Spleen (tissue), 7 donors: ENCODE measurements around the gene MBNL2.

Source experiments
- POLR2A ChIP-seq, 3 donors: fragments of 450-650 bp; IDR thresholded peaks; one replicate each; pipeline ENCODE4 v1.5.1; 2017; ENCODE audit warnings: antibody characterized with exemption in 3 of 3, mild to moderate bottlenecking in 1 of 3
- TF ChIP-seq, protein P1 (sequence below), 11 experiments: fragments of 200-600 bp in 7 of 11; fragments of 450-650 bp in 4 of 11; sonication (generic) in 4 of 11; IDR thresholded peaks in 8 of 11; conservative IDR thresholded peaks in 3 of 11; 1 replicate in 7 of 11; 2 replicates in 4 of 11; pipeline versions ENCODE4 v1.4.0 to v1.8.0; 2016 to 2021; ENCODE audit warnings: antibody characterized with exemption in 11 of 11, inconsistent platforms in 4 of 11, mild to moderate bottlenecking in 1 of 11
- donor health status: DM: no; HTN: no; CAD: no; lungs with moderate emphysema.
- donor health status: DM: no; HTN: no; CAD: no.
- donor health status: DM: no; HTN: no; CAD: no.

DNA sequence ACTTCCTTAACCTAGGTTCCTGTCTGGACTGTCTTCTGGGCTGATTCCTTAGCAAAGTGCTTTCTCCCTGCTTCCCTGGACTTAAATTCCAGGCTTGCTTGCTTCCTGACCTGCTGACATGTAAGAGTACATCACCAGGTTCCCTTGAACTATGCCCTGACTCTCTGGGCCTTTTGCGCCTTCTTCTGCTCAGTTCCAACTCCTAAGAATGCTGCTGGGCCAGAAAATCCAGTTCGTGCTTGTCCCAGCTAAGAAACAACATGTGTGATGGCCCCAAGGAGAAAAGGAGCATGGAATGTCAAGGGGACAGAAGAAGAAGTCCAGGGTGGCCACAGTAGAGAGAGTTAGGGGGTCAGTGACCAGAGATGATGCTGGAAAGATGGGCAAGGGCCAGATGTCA lies 42.6 kb upstream of the MBNL2 start:
- TF ChIP-seq, protein P1, sequence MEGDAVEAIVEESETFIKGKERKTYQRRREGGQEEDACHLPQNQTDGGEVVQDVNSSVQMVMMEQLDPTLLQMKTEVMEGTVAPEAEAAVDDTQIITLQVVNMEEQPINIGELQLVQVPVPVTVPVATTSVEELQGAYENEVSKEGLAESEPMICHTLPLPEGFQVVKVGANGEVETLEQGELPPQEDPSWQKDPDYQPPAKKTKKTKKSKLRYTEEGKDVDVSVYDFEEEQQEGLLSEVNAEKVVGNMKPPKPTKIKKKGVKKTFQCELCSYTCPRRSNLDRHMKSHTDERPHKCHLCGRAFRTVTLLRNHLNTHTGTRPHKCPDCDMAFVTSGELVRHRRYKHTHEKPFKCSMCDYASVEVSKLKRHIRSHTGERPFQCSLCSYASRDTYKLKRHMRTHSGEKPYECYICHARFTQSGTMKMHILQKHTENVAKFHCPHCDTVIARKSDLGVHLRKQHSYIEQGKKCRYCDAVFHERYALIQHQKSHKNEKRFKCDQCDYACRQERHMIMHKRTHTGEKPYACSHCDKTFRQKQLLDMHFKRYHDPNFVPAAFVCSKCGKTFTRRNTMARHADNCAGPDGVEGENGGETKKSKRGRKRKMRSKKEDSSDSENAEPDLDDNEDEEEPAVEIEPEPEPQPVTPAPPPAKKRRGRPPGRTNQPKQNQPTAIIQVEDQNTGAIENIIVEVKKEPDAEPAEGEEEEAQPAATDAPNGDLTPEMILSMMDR (IDR thresholded peaks at IDR 0.05 in 8 of 11, conservative IDR thresholded peaks at IDR 0.05 in 3 of 11), result no peak
- TF ChIP-seq POLR2A (IDR thresholded peaks at IDR 0.05), result peak in 1 of 3 donors; percentile 22
